B cell (primary cell): Measurements from ENCODE around the gene TLE2. TPM values are rescaled to one million over a fixed set of nuclear protein-coding genes. Genes with fewer than 3 reads are reported as not detected.

Experiments
- ATAC-seq: fragments of 200-7000 bp; cut with Tn5 transposase; one replicate; pipeline ENCODE4 v1.10.0; 2021; ENCODE audit warnings: low read depth, mild to moderate bottlenecking, moderate number of reproducible peaks, moderate library complexity
- CTCF ChIA-PET: fragments of 350-600 bp; sonication (Branson Sonifier 250); formaldehyde crosslinking; loops from one replicate; lab custom pipeline; 2021; ENCODE audit warnings: antibody characterized with exemption, inconsistent platforms; lab: Charles Lee
- POLR2A ChIA-PET: fragments of 350-600 bp; sonication (Branson Sonifier 250); formaldehyde crosslinking; loops from one replicate; lab custom pipeline; 2021; ENCODE audit warnings: antibody characterized with exemption; lab: Charles Lee
- DNase-seq: peaks from one replicate; pipeline ENCODE4 v3.0.0; 2013
- H2AFZ ChIP-seq: 2 replicates; pipeline ENCODE4 v1.6.1; 2012; ENCODE audit warnings: mild to moderate bottlenecking, low read depth, low read length; ENCODE audit not compliant: insufficient read depth, poor library complexity, severe bottlenecking
- H3K27ac ChIP-seq, 2 donors: 1 replicate in 1 of 2; 2 replicates in 1 of 2; pipeline ENCODE4 v1.5.1; 2012 to 2013; ENCODE audit warnings: low read length in 2 of 2, mild to moderate bottlenecking in 2 of 2, moderate library complexity in 1 of 2
- H3K27me3 ChIP-seq, 4 experiments: fragments of 200-600 bp in 1 of 4; sonication (generic) in 1 of 4; replicated peaks in 1 of 4; 1 replicate in 2 of 4; 2 replicates in 2 of 4; pipeline versions ENCODE4 v1.6.1 to v1.7.0; 2013 to 2016; ENCODE audit warnings: low read length in 3 of 4, mild to moderate bottlenecking in 2 of 4, mixed read lengths in 1 of 4, moderate library complexity in 1 of 4; ENCODE audit not compliant: insufficient read depth in 4 of 4, control insufficient read depth in 3 of 4; ENCODE audit errors: control extremely low read depth in 1 of 4
- H3K36me3 ChIP-seq, 2 experiments: replicated peaks in 1 of 2; 1 replicate in 1 of 2; 2 replicates in 1 of 2; pipeline versions ENCODE4 v1.6.1 to v1.7.1; 2013; ENCODE audit warnings: low read length in 1 of 2; ENCODE audit not compliant: insufficient read depth in 2 of 2, control insufficient read depth in 1 of 2; ENCODE audit errors: control extremely low read depth in 1 of 2, extremely low read depth in 1 of 2
- H3K4me1 ChIP-seq, 2 donors: fragments of 200-600 bp in 1 of 2; sonication (generic) in 1 of 2; 1 replicate in 1 of 2; 2 replicates in 1 of 2; pipeline versions ENCODE4 v1.5.1 to v1.6.1; 2013 to 2017; ENCODE audit warnings: low read length in 2 of 2; ENCODE audit not compliant: control insufficient read depth in 2 of 2, insufficient read depth in 2 of 2
- H3K4me2 ChIP-seq: replicated peaks from 2 replicates; pipeline ENCODE3; 2012; ENCODE audit warnings: mild to moderate bottlenecking, low read depth, low read length; ENCODE audit not compliant: poor library complexity, severe bottlenecking
- H3K4me3 ChIP-seq, 5 experiments: fragments of 200-600 bp in 1 of 5; sonication (generic) in 1 of 5; 1 replicate in 3 of 5; 2 replicates in 2 of 5; pipeline versions ENCODE4 v1.5.1 to v1.7.0; 2011 to 2016; ENCODE audit warnings: low read length in 4 of 5, mild to moderate bottlenecking in 4 of 5, low read depth in 2 of 5, control low read depth in 1 of 5, moderate library complexity in 1 of 5; ENCODE audit not compliant: insufficient read depth in 1 of 5; ENCODE audit errors: control extremely low read depth in 1 of 5, extremely low read depth in 1 of 5
- H3K79me2 ChIP-seq: fragments of 200-600 bp; sonication (generic); one replicate; pipeline ENCODE4 v1.6.0; 2016; ENCODE audit warnings: low read length; ENCODE audit not compliant: control insufficient read depth, insufficient read depth
- H3K9ac ChIP-seq: fragments of 200-600 bp; sonication (generic); 2 replicates; pipeline ENCODE4 v1.6.1; 2017; ENCODE audit warnings: mild to moderate bottlenecking, low read length, moderate library complexity
- H3K9me3 ChIP-seq, 3 donors: one replicate each; pipeline versions ENCODE4 v1.6.1 to v1.7.1; 2013; ENCODE audit warnings: low read length in 2 of 3; ENCODE audit not compliant: control insufficient read depth in 2 of 3, insufficient read depth in 1 of 3; ENCODE audit errors: control extremely low read depth in 1 of 3
- H4K20me1 ChIP-seq: 2 replicates; pipeline ENCODE4 v1.6.0; 2012; ENCODE audit warnings: mild to moderate bottlenecking, low read length; ENCODE audit not compliant: insufficient read depth, control insufficient read depth, poor library complexity, severe bottlenecking
- H3K27ac Mint-ChIP-seq: one replicate; pipeline ENCODE4 v1.8.0; 2021; ENCODE audit warnings: mixed read lengths
- H3K27me3 Mint-ChIP-seq: one replicate; pipeline ENCODE4 v1.8.0; 2021; ENCODE audit warnings: mixed read lengths
- H3K4me1 Mint-ChIP-seq: one replicate; pipeline ENCODE4 v1.8.0; 2021; ENCODE audit warnings: mixed read lengths
- H3K4me3 Mint-ChIP-seq: one replicate; pipeline ENCODE4 v1.8.0; 2021; ENCODE audit warnings: mixed read lengths
- H3K9me3 Mint-ChIP-seq: one replicate; pipeline ENCODE4 v1.8.0; 2022; ENCODE audit warnings: mixed read lengths; ENCODE audit not compliant: insufficient read depth
- CTCF ChIP-seq: fragments of 200-600 bp; IDR thresholded peaks from one replicate; pipeline ENCODE4 v1.8.0; 2022; ENCODE audit warnings: antibody characterized with exemption, mild to moderate bottlenecking
- EZH2 ChIP-seq: IDR thresholded peaks from 2 replicates; pipeline ENCODE4 v1.6.1; 2012; ENCODE audit warnings: borderline replicate concordance, low read depth, mild to moderate bottlenecking, moderate library complexity, low read length; ENCODE audit not compliant: insufficient read depth, poor library complexity, severe bottlenecking
- WGBS: methylation state at CpG from one replicate; pipeline ENCODE4 v1.1.5; 2013; ENCODE audit warnings: missing lambda C conversion rate; ENCODE audit not compliant: insufficient coverage; 5-methylcytosine and 5-hydroxymethylcytosine counted together
- intact Hi-C: fragments of 100-400 bp; cut with micrococcal nuclease; formaldehyde crosslinking; loops from one replicate; pipeline ENCODE4 v1.10.0; 2022
- polyA plus RNA-seq: library from polyadenylated mRNA; depleted of rRNA; stranded (reverse); fragments of >200 nt; gene quantifications from 2 replicates; pipeline ENCODE4 v1.2.3, GENCODE V29; 2012
- total RNA-seq, 2 donors: library from RNA; stranded (reverse); fragments of 120-200 nt in 1 of 2; gene quantifications; 1 replicate in 1 of 2; 2 replicates in 1 of 2; pipeline versions ENCODE4 v1.2.3 to v1.2.4, GENCODE V29; 2013 to 2022

TLE2 gene
- total and polyA plus RNA-seq, 2 donors (not counting 1 experiment from before 2014, with no cell fraction given): 3.0 to 5.3 TPM

- 13% methylated on average over 23 of the region's 28 CpGs for WGBS
- H3K9ac ChIP-seq: peak overlapping the region; percentile 47
- H3K9me3 ChIP-seq: no peaks in the 10 kb centered on the region
- peak overlapping the region; percentile 74 for H3K4me2 ChIP-seq
- ChIA-PET CTCF (interaction anchor here (1.0 to 1.5 kb wide), 3 partner anchors 10 to 28 kb away, joined by 3 to 4 read pairs (median 3); no protein-coding TSS in a partner anchor), POLR2A (interaction anchor here (0.6 to 0.8 kb wide), 4 partner anchors 13 to 430 kb away, joined by 3 to 4 read pairs (median 3); no protein-coding TSS in a partner anchor)
- no peaks in the 10 kb centered on the region for H3K27me3 ChIP-seq
- Mint-ChIP-seq H3K27ac (peak overlapping the region; percentile 86), H3K4me1 (peaks cover 18% of the 10 kb centered on the region), H3K4me3 (peak overlapping the region; percentile 92), H3K9me3 (no peaks in the 10 kb centered on the region), H3K27me3 (peaks cover 1% of the 10 kb centered on the region)
- ATAC-seq (peak; percentile 79), DNase-seq (peak; percentile 67)
- H3K4me3 ChIP-seq: peak overlapping the region; percentile 33 to 64 (median 48)
- H3K27ac ChIP-seq: no peak overlapping the region
- intact Hi-C loops: no loop called here
- peak overlapping the region; percentile 63 for H2AFZ ChIP-seq
- TF ChIP-seq CTCF (no peak), EZH2 (no peak)
- peaks cover 6% of the 10 kb centered on the region for H4K20me1 ChIP-seq
- H3K36me3 ChIP-seq: peaks cover 0 to 5% of the 10 kb centered on the region in 2 experiments
- peaks cover 7 to 18% of the 10 kb centered on the region in 2 donors for H3K4me1 ChIP-seq
- no peaks in the 10 kb centered on the region for H3K79me2 ChIP-seq
Observed at GRCh38 chr19:3047496-3048189, 18.6 kb upstream of the TLE2 start.
